ENCODE data around the gene MS4A12. TPM values are rescaled to one million over a fixed set of nuclear protein-coding genes. Genes with fewer than 3 reads are reported as not detected.
A peak's percentile ranks its signal among the peaks of the same experiment; 100 is the strongest.

Gene MS4A12
- total RNA-seq, 2 donors from 2014 or later = not detected

DNA sequence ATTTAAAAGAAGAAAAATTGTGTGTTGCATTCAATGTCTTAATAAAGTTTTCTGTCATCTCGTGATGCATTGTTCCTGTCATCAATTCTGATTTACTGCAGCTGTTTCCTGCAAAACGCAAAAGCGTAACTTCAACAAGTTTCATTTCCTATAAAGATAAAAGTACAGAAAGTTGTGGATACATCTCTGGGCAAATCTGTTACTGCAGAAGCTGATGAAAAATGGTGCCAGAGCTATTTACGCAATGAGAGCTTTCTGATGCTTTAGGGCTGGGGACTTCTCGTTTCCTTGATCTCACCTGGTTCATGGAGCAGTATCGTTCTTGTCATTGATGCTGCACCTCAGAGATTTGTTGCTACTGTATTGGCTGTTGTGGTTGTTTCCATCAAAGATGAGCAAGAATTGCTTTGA is 15.5 kb upstream of the MS4A12 start:
- no peaks in the 10 kb centered on the region for H3K9me3 ChIP-seq
- 53 to 67% methylated on average over 6 of the region's 6 CpGs for WGBS, 2 donors
- ATAC-seq (no peak), DNase-seq (peak in 1 of 4 donors; percentile 32)
- H3K27ac ChIP-seq = no peak overlapping the region
- H3K36me3 ChIP-seq (replicated peaks in 1 of 2; ENCODE audit: insufficient read depth in 1 of 2, low read depth in 2 of 2) = no peaks in the 10 kb centered on the region
- intact Hi-C loops (cut with DNase I) = no loop called here
- H3K4me3 ChIP-seq = no peak overlapping the region
- no peaks in the 10 kb centered on the region for H3K27me3 ChIP-seq
- TF ChIP-seq CTCF (IDR thresholded peaks at IDR 0.05) (no peak), POLR2A (IDR thresholded peaks at IDR 0.05) (no peak)
- no peaks in the 10 kb centered on the region for H3K4me1 ChIP-seq

GRCh38 chr11:60482361-60482760 is 10.2 kb upstream of the MS4A12 start:
- no peak for TF ChIP-seq CTCF (IDR thresholded peaks at IDR 0.05)
- TF ChIP-seq POLR2A (IDR thresholded peaks at IDR 0.05) = no peak
- DNase-seq = peak in 1 of 4 donors; percentile 22
- Histone ChIP-seq H3K4me1 (no peaks in the 10 kb centered on the region), H3K36me3 (replicated peaks in 1 of 2; ENCODE audit: insufficient read depth in 1 of 2, low read depth in 2 of 2) (no peaks in the 10 kb centered on the region), H3K4me3 (no peak overlapping the region), H3K27me3 (no peaks in the 10 kb centered on the region), H3K9me3 (no peaks in the 10 kb centered on the region), H3K27ac (no peak overlapping the region)
- 53 to 61% methylated on average over 2 of the region's 2 CpGs for WGBS, 2 donors
- intact Hi-C loops (cut with DNase I) = no loop called here
- no peak for ATAC-seq

DNA sequence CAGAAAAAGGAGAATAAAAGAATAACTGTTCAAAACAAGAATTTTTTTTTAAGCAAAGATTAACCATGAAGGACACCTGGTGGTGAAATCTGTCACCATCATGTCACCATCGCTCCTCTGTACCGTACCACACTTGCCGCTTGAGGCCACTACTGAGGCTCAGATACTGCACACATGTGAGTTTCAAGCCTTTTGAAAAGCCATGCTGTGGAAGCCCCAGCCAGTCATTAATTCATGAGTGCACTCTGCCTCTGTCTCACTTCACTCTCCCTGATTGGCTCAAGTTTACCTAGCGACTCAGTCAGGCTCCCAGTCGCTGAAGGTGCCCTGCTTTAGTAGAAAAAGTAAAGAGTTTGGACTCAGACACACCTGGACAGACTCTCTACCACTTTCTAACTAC is 6.6 kb upstream of the MS4A12 start:
- H3K4me3 ChIP-seq = no peak overlapping the region
- ATAC-seq = peak; percentile 71
- 37 to 46% methylated on average over 5 of the region's 5 CpGs for WGBS, 2 donors
- peak; percentile 45 to 61 (median 57) for DNase-seq
- H3K9me3 ChIP-seq = no peaks in the 10 kb centered on the region
- intact Hi-C loops (cut with DNase I) = no loop called here
- no peaks in the 10 kb centered on the region for H3K36me3 ChIP-seq (replicated peaks in 1 of 2; ENCODE audit: insufficient read depth in 1 of 2, low read depth in 2 of 2)
- TF ChIP-seq CTCF (IDR thresholded peaks at IDR 0.05) = peak; percentile 19 to 80 (median 68)
- TF ChIP-seq POLR2A (IDR thresholded peaks at IDR 0.05) = no peak
- H3K4me1 ChIP-seq = no peaks in the 10 kb centered on the region
- no peaks in the 10 kb centered on the region for H3K27me3 ChIP-seq
- H3K27ac ChIP-seq = no peak overlapping the region

DNA sequence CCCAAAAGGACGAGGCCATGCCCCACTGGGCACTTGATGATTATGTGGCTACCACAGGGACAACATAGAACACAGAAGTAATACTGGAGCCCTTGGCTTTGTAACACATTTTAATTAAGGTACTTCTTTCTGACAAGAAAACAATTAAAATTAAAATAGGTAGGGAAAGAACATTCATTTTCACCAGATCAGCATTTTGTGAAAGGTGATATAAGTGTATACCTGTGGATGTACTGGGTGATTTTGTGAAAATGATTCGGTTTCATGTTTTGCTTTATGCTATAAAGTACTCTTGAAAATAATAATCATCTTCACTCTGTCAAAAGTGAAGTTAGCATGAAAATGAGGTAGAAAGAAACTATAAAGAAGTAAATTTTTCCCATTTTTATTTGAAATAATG is 876 bp downstream of the MS4A12 start:
- 81 to 91% methylated on average over 2 of the region's 2 CpGs for WGBS, 2 donors
- TF ChIP-seq POLR2A (IDR thresholded peaks at IDR 0.05) (no peak), CTCF (IDR thresholded peaks at IDR 0.05) (no peak)
- intact Hi-C loops (cut with DNase I) = loop anchor here (10.0 kb wide), 1 partner anchor 129 kb away; no protein-coding TSS in a partner anchor
- no peaks in the 10 kb centered on the region for H3K36me3 ChIP-seq (replicated peaks in 1 of 2; ENCODE audit: insufficient read depth in 1 of 2, low read depth in 2 of 2)
- no peaks in the 10 kb centered on the region for H3K27me3 ChIP-seq
- ATAC-seq = no peak
- H3K4me1 ChIP-seq = no peaks in the 10 kb centered on the region
- H3K9me3 ChIP-seq = no peaks in the 10 kb centered on the region
- no peak overlapping the region for H3K4me3 ChIP-seq
- DNase-seq = no peak
- no peak overlapping the region for H3K27ac ChIP-seq

GRCh38 chr11:60498399-60498798 is 5.8 kb downstream of the MS4A12 start:
- intact Hi-C loops (cut with DNase I) = loop anchor here (10.0 kb wide), 1 partner anchor 134 kb away; no protein-coding TSS in a partner anchor

More at GRCh38 chr11:60498399-60498798, 5.8 kb downstream of the MS4A12 start:
- no peaks in the 10 kb centered on the region for H3K4me1 ChIP-seq
- H3K27me3 ChIP-seq = no peaks in the 10 kb centered on the region
- DNase-seq (no peak), ATAC-seq (no peak)
- 70 to 89% methylated on average over 2 of the region's 2 CpGs for WGBS, 2 donors
- no peak overlapping the region for H3K27ac ChIP-seq
- TF ChIP-seq CTCF (IDR thresholded peaks at IDR 0.05) = no peak
- no peak for TF ChIP-seq POLR2A (IDR thresholded peaks at IDR 0.05)
- H3K9me3 ChIP-seq = no peaks in the 10 kb centered on the region
- no peak overlapping the region for H3K4me3 ChIP-seq
- H3K36me3 ChIP-seq (replicated peaks in 1 of 2; ENCODE audit: insufficient read depth in 1 of 2, low read depth in 2 of 2) = no peaks in the 10 kb centered on the region
